NOMO-1 treated with dmso at 0.1 percent for 144 hours (cell line): ENCODE results near the gene GAK.

ENCODE experiments used
- DNase-seq: peaks from one replicate; lab custom pipeline; 2025; ENCODE audit not compliant: unreplicated experiment; lab: John Stamatoyannopoulos, UW

Gene GAK

GRCh38 chr4:853416-853781 is 78.7 kb downstream of the GAK start:
- DNase-seq: no peak

- no peak for DNase-seq
These were observed 80.2 kb downstream of the GAK start for GRCh38 chr4:851701-852430.

GRCh38 chr4:850323-850945 is 81.7 kb downstream of the GAK start:
- no peak for DNase-seq

- no peak for DNase-seq
These were observed 82.5 kb downstream of the GAK start for GRCh38 chr4:849478-850175.

GRCh38 chr4:848803-849477 is 83.2 kb downstream of the GAK start:
- DNase-seq: no peak

- DNase-seq: no peak
These were observed 83.8 kb downstream of the GAK start for GRCh38 chr4:848307-848691.

GRCh38 chr4:845836-846251 is 86.3 kb downstream of the GAK start:
- no peak for DNase-seq

- no peak for DNase-seq
These were observed 86.8 kb downstream of the GAK start for GRCh38 chr4:845233-845835.

- DNase-seq: no peak
These were observed 87.3 kb downstream of the GAK start for GRCh38 chr4:844752-845232.

GRCh38 chr4:839675-840443 is 92.3 kb downstream of the GAK start:
- DNase-seq: no peak

- DNase-seq: no peak
These were observed 94.3 kb downstream of the GAK start for GRCh38 chr4:837772-838171.

- no peak for DNase-seq
These were observed 95.3 kb downstream of the GAK start for GRCh38 chr4:836750-837301.

GRCh38 chr4:836003-836511 is 96.1 kb downstream of the GAK start:
- DNase-seq: no peak

- DNase-seq: no peak
These were observed 96.7 kb downstream of the GAK start for GRCh38 chr4:835148-836002.

GRCh38 chr4:834368-835147 is 97.6 kb downstream of the GAK start:
- DNase-seq: no peak

GRCh38 chr4:833731-834367 is 98.3 kb downstream of the GAK start:
- DNase-seq: no peak

- DNase-seq: peak; percentile 32
These were observed 99.0 kb downstream of the GAK start for GRCh38 chr4:833156-833555.

- no peak for DNase-seq
These were observed 99.6 kb downstream of the GAK start for GRCh38 chr4:832536-832935.
